Measurements from ENCODE around the gene STRAP.
A peak's percentile ranks its signal among the peaks of the same experiment; 100 is the strongest.

STRAP gene

GRCh38 chr12:15919418-15919817 is 37.2 kb downstream of the STRAP start:
- no peak for TF ChIP-seq EP300 (IDR thresholded peaks at IDR 0.05; ENCODE audit: borderline replicate concordance)
- TF ChIP-seq RAD21 (IDR thresholded peaks at IDR 0.05; ENCODE audit: low read depth), result no peak
- no peak for TF ChIP-seq ZBTB7A (IDR thresholded peaks at IDR 0.05; ENCODE audit: low read depth)
- no peak for TF ChIP-seq FOXM1 (IDR thresholded peaks at IDR 0.05; ENCODE audit: borderline replicate concordance, low read depth)
- TF ChIP-seq, protein P1, sequence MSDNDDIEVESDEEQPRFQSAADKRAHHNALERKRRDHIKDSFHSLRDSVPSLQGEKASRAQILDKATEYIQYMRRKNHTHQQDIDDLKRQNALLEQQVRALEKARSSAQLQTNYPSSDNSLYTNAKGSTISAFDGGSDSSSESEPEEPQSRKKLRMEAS (IDR thresholded peaks at IDR 0.05), result no peak
- TF ChIP-seq EGR1 (IDR thresholded peaks at IDR 0.05), result no peak
- TF ChIP-seq CREB1 (IDR thresholded peaks at IDR 0.05; ENCODE audit: low read depth), result no peak
- TF ChIP-seq USF1 (IDR thresholded peaks at IDR 0.05), result no peak
- TF ChIP-seq, protein P2, sequence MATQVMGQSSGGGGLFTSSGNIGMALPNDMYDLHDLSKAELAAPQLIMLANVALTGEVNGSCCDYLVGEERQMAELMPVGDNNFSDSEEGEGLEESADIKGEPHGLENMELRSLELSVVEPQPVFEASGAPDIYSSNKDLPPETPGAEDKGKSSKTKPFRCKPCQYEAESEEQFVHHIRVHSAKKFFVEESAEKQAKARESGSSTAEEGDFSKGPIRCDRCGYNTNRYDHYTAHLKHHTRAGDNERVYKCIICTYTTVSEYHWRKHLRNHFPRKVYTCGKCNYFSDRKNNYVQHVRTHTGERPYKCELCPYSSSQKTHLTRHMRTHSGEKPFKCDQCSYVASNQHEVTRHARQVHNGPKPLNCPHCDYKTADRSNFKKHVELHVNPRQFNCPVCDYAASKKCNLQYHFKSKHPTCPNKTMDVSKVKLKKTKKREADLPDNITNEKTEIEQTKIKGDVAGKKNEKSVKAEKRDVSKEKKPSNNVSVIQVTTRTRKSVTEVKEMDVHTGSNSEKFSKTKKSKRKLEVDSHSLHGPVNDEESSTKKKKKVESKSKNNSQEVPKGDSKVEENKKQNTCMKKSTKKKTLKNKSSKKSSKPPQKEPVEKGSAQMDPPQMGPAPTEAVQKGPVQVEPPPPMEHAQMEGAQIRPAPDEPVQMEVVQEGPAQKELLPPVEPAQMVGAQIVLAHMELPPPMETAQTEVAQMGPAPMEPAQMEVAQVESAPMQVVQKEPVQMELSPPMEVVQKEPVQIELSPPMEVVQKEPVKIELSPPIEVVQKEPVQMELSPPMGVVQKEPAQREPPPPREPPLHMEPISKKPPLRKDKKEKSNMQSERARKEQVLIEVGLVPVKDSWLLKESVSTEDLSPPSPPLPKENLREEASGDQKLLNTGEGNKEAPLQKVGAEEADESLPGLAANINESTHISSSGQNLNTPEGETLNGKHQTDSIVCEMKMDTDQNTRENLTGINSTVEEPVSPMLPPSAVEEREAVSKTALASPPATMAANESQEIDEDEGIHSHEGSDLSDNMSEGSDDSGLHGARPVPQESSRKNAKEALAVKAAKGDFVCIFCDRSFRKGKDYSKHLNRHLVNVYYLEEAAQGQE (IDR thresholded peaks at IDR 0.05; ENCODE audit: low read depth), result no peak
- no peak for TF ChIP-seq TEAD4 (IDR thresholded peaks at IDR 0.05)
- no peak for TF ChIP-seq YY1 (IDR thresholded peaks at IDR 0.05; ENCODE audit: low read depth)

GRCh38 chr12:15924956-15925355 is 42.8 kb downstream of the STRAP start:
- TF ChIP-seq TAF1 (IDR thresholded peaks at IDR 0.05; ENCODE audit: low read depth), result no peak
- TF ChIP-seq YY1 (IDR thresholded peaks at IDR 0.05; ENCODE audit: low read depth), result no peak
- no peak for TF ChIP-seq TEAD4 (IDR thresholded peaks at IDR 0.05)
- no peak for TF ChIP-seq EGR1 (IDR thresholded peaks at IDR 0.05)
- TF ChIP-seq, protein P1 (IDR thresholded peaks at IDR 0.05), result no peak
- no peak for TF ChIP-seq TCF12 (IDR thresholded peaks at IDR 0.05; ENCODE audit: low read depth)
- no peak for TF ChIP-seq CREB1 (IDR thresholded peaks at IDR 0.05; ENCODE audit: low read depth)
- TF ChIP-seq CEBPB (IDR thresholded peaks at IDR 0.05), result no peak
- no peak for TF ChIP-seq NFIC (IDR thresholded peaks at IDR 0.05)
- no peak for TF ChIP-seq EP300 (IDR thresholded peaks at IDR 0.05; ENCODE audit: borderline replicate concordance)
- TF ChIP-seq, protein P2 (IDR thresholded peaks at IDR 0.05; ENCODE audit: low read depth), result no peak

DNA sequence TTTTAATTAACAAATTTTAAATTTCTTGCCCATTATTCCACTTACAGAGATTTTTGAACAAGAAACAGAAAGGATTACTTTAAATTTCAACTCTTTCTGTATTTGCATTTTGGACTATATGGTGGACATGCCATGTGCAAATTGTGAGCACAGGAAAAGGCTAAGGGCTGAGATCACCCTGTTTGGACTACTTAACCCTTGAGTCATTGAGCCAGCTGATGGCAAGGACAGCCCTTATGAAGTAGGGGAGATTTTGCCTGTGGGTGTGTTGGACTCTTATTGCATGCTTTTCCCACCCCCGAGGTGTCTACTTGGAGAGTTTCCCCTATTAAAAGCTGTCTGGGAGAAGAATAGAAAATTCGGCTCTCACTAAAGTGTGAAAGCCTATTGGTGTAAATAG is 46.2 kb downstream of the STRAP start:
- TF ChIP-seq TEAD4 (IDR thresholded peaks at IDR 0.05) (0 out of 2 replicates have a peak, but pooled peaks have one; percentile 5), RAD21 (IDR thresholded peaks at IDR 0.05; ENCODE audit: low read depth) (no peak)

DNA sequence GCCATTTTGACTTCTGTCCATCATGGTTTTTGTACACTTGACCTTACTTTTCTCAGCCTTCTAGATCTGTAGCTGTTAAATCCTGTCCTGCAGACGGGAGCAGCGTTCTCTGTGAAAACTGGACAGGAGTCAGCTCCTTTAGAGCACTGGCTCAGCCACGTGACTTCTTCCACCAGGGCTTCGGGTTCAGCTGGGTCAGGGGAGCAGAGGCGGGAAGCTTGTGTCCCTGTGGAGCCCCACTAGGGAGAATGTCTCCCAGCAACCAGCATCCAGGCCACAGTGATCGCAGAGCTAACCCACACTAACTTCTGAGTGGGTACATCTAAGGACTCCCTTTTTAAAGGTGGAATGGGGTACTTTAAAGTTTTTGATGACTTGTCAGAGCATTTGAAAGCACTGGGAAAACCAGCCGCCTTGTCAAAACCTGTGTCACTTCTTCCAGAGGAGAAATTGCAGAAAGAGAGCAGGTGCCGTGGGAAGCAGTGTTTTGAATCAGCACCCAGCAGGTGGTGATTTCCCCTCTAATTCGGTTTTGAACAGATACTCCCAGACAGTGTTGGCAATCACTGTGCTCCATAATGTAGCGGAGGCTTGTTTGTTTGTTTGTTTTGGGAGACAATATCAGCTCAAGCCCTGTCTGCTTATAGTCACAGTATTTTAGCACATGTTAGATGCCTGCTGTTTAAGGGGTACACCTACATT is 46.8 kb downstream of the STRAP start:
- TF ChIP-seq, protein P1 (IDR thresholded peaks at IDR 0.05), result no peak
- TF ChIP-seq RAD21 (IDR thresholded peaks at IDR 0.05; ENCODE audit: low read depth) (no peak), YY1 (IDR thresholded peaks at IDR 0.05; ENCODE audit: low read depth) (no peak), EP300 (IDR thresholded peaks at IDR 0.05; ENCODE audit: borderline replicate concordance) (no peak), NFIC (IDR thresholded peaks at IDR 0.05) (no peak), TEAD4 (IDR thresholded peaks at IDR 0.05) (no peak), CREB1 (IDR thresholded peaks at IDR 0.05; ENCODE audit: low read depth) (no peak), EGR1 (IDR thresholded peaks at IDR 0.05) (no peak), CEBPB (IDR thresholded peaks at IDR 0.05) (no peak), TAF1 (IDR thresholded peaks at IDR 0.05; ENCODE audit: low read depth) (no peak), ZBTB7A (IDR thresholded peaks at IDR 0.05; ENCODE audit: low read depth) (no peak), USF1 (IDR thresholded peaks at IDR 0.05) (no peak), FOXM1 (IDR thresholded peaks at IDR 0.05; ENCODE audit: borderline replicate concordance, low read depth) (no peak)
- TF ChIP-seq, protein P2 (IDR thresholded peaks at IDR 0.05; ENCODE audit: low read depth), result no peak
